SHP77 (cell line): ENCODE results near the gene CLCN3.
A peak's percentile ranks its signal among the peaks of the same experiment; 100 is the strongest.
"Not testable (repeated sequence)": the region's sequence is repeated elsewhere in the genome, so short reads cannot be mapped to it uniquely, and the experiment has no call there.

Experiments
- DNase-seq, 2 experiments: peaks; one replicate each; lab custom pipeline; 2025; lab: John Stamatoyannopoulos, UW

Gene CLCN3

GRCh38 chr4:169657470-169658107, 37.2 kb downstream of the CLCN3 start:
- DNase-seq = no peak

GRCh38 chr4:169658196-169658595, 37.8 kb downstream of the CLCN3 start:
- no peak for DNase-seq

- DNase-seq = no peak
These were observed 38.8 kb downstream of the CLCN3 start for GRCh38 chr4:169658975-169659715.

GRCh38 chr4:169659716-169660670, 39.6 kb downstream of the CLCN3 start:
- DNase-seq = peak; percentile 92 to 94

- no peak for DNase-seq
These were observed 40.6 kb downstream of the CLCN3 start for GRCh38 chr4:169660929-169661328.

GRCh38 chr4:169661761-169662160, 41.4 kb downstream of the CLCN3 start:
- no peak for DNase-seq

- DNase-seq = peak; percentile 7 to 26
These were observed 41.8 kb downstream of the CLCN3 start for GRCh38 chr4:169662206-169662605.

GRCh38 chr4:169663402-169663801, 43.0 kb downstream of the CLCN3 start:
- no peak for DNase-seq

GRCh38 chr4:169663831-169664230, 43.5 kb downstream of the CLCN3 start:
- DNase-seq = no peak

GRCh38 chr4:169664615-169665014, 44.2 kb downstream of the CLCN3 start:
- no peak for DNase-seq

GRCh38 chr4:169665046-169665737, 44.8 kb downstream of the CLCN3 start:
- no peak for DNase-seq

- no peak for DNase-seq
These were observed 47.8 kb downstream of the CLCN3 start for GRCh38 chr4:169668069-169668721.

GRCh38 chr4:169675825-169676224, 55.4 kb downstream of the CLCN3 start:
- DNase-seq = no peak

GRCh38 chr4:169677150-169677748, 56.9 kb downstream of the CLCN3 start:
- no peak for DNase-seq

- DNase-seq = not testable (repeated sequence)
These were observed 58.1 kb downstream of the CLCN3 start for GRCh38 chr4:169678486-169678885.

GRCh38 chr4:169678951-169679591, 58.7 kb downstream of the CLCN3 start:
- not testable (repeated sequence) for DNase-seq

GRCh38 chr4:169682372-169683047, 62.1 kb downstream of the CLCN3 start:
- DNase-seq = no peak

- DNase-seq = no peak
These were observed 69.3 kb downstream of the CLCN3 start for GRCh38 chr4:169689681-169690080.

GRCh38 chr4:169690787-169691186, 70.4 kb downstream of the CLCN3 start:
- no peak for DNase-seq

- DNase-seq = no peak
These were observed 78.0 kb downstream of the CLCN3 start for GRCh38 chr4:169698331-169698730.
